HepG2 (cell line): ENCODE data around the gene NEK9. TPM values are rescaled to one million over a fixed set of nuclear protein-coding genes. Genes with fewer than 3 reads are reported as not detected.
A peak's percentile ranks its signal among the peaks of the same experiment; 100 is the strongest.

Source experiments
- AFF4 ChIP-seq: sonication (generic); formaldehyde crosslinking; IDR thresholded peaks from 2 replicates; pipeline ENCODE4 v1.4.0; 2020; ENCODE audit warnings: missing genetic modification reagents
- ARID4A ChIP-seq: sonication (generic); formaldehyde crosslinking; IDR thresholded peaks from 2 replicates; pipeline ENCODE4 v1.5.0; 2020; ENCODE audit warnings: mild to moderate bottlenecking, missing genetic modification reagents, borderline replicate concordance
- FLYWCH1 ChIP-seq: sonication (generic); formaldehyde crosslinking; IDR thresholded peaks from 2 replicates; pipeline ENCODE4 v1.8.1; 2023; ENCODE audit warnings: mild to moderate bottlenecking, missing genetic modification reagents
- FOXO4 ChIP-seq: sonication (generic); formaldehyde crosslinking; conservative IDR thresholded peaks from 2 replicates; pipeline ENCODE4 v1.8.1; 2023; ENCODE audit warnings: missing genetic modification reagents
- KLF11 ChIP-seq: IDR thresholded peaks from 2 replicates; pipeline ENCODE4 v1.6.1; 2016; ENCODE audit warnings: missing compliant biosample characterization
- KMT2B ChIP-seq: IDR thresholded peaks from 2 replicates; pipeline ENCODE4 v1.6.1; 2016; ENCODE audit warnings: missing genetic modification reagents, missing compliant biosample characterization
- MTF1 ChIP-seq: sonication (generic); formaldehyde crosslinking; IDR thresholded peaks from 2 replicates; pipeline ENCODE4 v1.5.0; 2020; ENCODE audit warnings: missing genetic modification reagents
- NR2F1 ChIP-seq, 2 experiments: fragments of 450-650 bp in 1 of 2; formaldehyde crosslinking in 1 of 2; IDR thresholded peaks; 2 replicates each; pipeline versions ENCODE4 v1.5.0 to v1.6.1; 2016 to 2020; ENCODE audit warnings: mild to moderate bottlenecking in 1 of 2, missing compliant biosample characterization in 1 of 2, missing genetic modification reagents in 1 of 2, moderate library complexity in 1 of 2
- POLR2AphosphoS5 ChIP-seq: IDR thresholded peaks from 2 replicates; pipeline ENCODE4 v1.6.1; 2012; ENCODE audit warnings: low read depth, low read length
- REL ChIP-seq: sonication (generic); formaldehyde crosslinking; conservative IDR thresholded peaks from 2 replicates; pipeline ENCODE4 v1.8.0; 2022; ENCODE audit warnings: mild to moderate bottlenecking, missing genetic modification reagents, moderate library complexity
- SOX6 ChIP-seq, 2 experiments: fragments of 450-650 bp in 1 of 2; sonication (generic) in 1 of 2; formaldehyde crosslinking in 1 of 2; IDR thresholded peaks; 2 replicates each; pipeline versions ENCODE4 v1.4.0 to v1.6.1; 2017 to 2020; ENCODE audit warnings: antibody characterized with exemption in 1 of 2, mild to moderate bottlenecking in 1 of 2, missing genetic modification reagents in 1 of 2
- ZNF160 ChIP-seq: sonication (generic); formaldehyde crosslinking; IDR thresholded peaks from 2 replicates; pipeline ENCODE4 v1.8.0; 2022; ENCODE audit warnings: mild to moderate bottlenecking, inconsistent platforms, missing genetic modification reagents
- ZNF263 ChIP-seq: sonication (generic); formaldehyde crosslinking; IDR thresholded peaks from 2 replicates; pipeline ENCODE4 v1.4.0; 2020; ENCODE audit warnings: missing genetic modification reagents
- ZNF576 ChIP-seq: sonication (generic); formaldehyde crosslinking; IDR thresholded peaks from 2 replicates; pipeline ENCODE4 v1.4.0; 2020; ENCODE audit warnings: mild to moderate bottlenecking, missing genetic modification reagents
- ZNF616 ChIP-seq: sonication (generic); formaldehyde crosslinking; IDR thresholded peaks from 2 replicates; pipeline ENCODE4 v1.5.0; 2020; ENCODE audit warnings: low read depth, mild to moderate bottlenecking, missing genetic modification reagents
- ZNF777 ChIP-seq: sonication (generic); formaldehyde crosslinking; IDR thresholded peaks from 2 replicates; pipeline ENCODE4 v1.4.0; 2020; ENCODE audit warnings: missing genetic modification reagents
- polyA plus RNA-seq, 8 experiments: library from polyadenylated mRNA; depleted of rRNA in 3 of 8; stranded (reverse) in 7 of 8; unstranded in 1 of 8; fragments of >200 nt; fragmentation: Illumina TruSeq in 4 of 8; extraction: Trizol in 4 of 8; gene quantifications; 2 replicates each; pipeline versions ENCODE4 v1.2.1 to v1.2.3, GENCODE V29; 2011 to 2016; ENCODE audit warnings: low read depth in 4 of 8, missing spikeins in 1 of 8, mixed read lengths in 1 of 8; ENCODE audit not compliant: insufficient read depth in 1 of 8
- total RNA-seq, 5 experiments: library from RNA; depleted of rRNA; stranded (reverse); fragments of >200 nt; fragmentation: Illumina TruSeq; extraction: Trizol; gene quantifications; 2 replicates each; pipeline ENCODE4 v1.2.3, GENCODE V29; 2016; ENCODE audit warnings: low read depth in 1 of 5
- TF ChIP-seq, protein P1 (sequence below): sonication (generic); formaldehyde crosslinking; IDR thresholded peaks from 2 replicates; pipeline ENCODE4 v1.5.1; 2020; ENCODE audit warnings: missing genetic modification reagents, mild to moderate bottlenecking, borderline replicate concordance

Gene NEK9
- total and polyA plus RNA-seq, 2 of the 13 experiments (the other 11 are each of a cell fraction or from before 2014, with no cell fraction given) = 16.5 to 27.3 TPM

GRCh38 chr14:75176142-75176820 is 49.4 kb upstream of the NEK9 start, which contains the start of gene TMED10 (continued):
- TF ChIP-seq AFF4 (CRISPR knock-in tag) (peak; percentile 52; the same call in 1 of the 2 replicates), FLYWCH1 (no peak), KMT2B (peak; percentile 85), ARID4A (peak; percentile 92), REL (CRISPR knock-in tag) (0 out of 2 replicates have a peak, but pooled peaks have one; percentile 33), FOXO4 (CRISPR knock-in tag) (no peak), SOX6 (IDR thresholded peaks at IDR 0.05) (no peak), SOX6 (CRISPR knock-in tag; IDR thresholded peaks at IDR 0.05) (peak; percentile 54), MTF1 (no peak), POLR2AphosphoS5 (peak; percentile 78), ZNF576 (CRISPR knock-in tag) (0 out of 2 replicates have a peak, but pooled peaks have one; percentile 85), KLF11 (peak; percentile 60; the same call in 1 of the 2 replicates), ZNF160 (CRISPR knock-in tag) (peak; percentile 77; the same call in 1 of the 2 replicates), ZNF263 (CRISPR knock-in tag) (peak; percentile 47), ZNF777 (CRISPR knock-in tag) (peak; percentile 72; the same call in 1 of the 2 replicates), ZNF616 (no peak), NR2F1 (CRISPR knock-in tag; IDR thresholded peaks at IDR 0.05) (peak in 1 of 2 experiments; percentile 97; a peak in 3 of 4 replicates)
- TF ChIP-seq, protein P1, sequence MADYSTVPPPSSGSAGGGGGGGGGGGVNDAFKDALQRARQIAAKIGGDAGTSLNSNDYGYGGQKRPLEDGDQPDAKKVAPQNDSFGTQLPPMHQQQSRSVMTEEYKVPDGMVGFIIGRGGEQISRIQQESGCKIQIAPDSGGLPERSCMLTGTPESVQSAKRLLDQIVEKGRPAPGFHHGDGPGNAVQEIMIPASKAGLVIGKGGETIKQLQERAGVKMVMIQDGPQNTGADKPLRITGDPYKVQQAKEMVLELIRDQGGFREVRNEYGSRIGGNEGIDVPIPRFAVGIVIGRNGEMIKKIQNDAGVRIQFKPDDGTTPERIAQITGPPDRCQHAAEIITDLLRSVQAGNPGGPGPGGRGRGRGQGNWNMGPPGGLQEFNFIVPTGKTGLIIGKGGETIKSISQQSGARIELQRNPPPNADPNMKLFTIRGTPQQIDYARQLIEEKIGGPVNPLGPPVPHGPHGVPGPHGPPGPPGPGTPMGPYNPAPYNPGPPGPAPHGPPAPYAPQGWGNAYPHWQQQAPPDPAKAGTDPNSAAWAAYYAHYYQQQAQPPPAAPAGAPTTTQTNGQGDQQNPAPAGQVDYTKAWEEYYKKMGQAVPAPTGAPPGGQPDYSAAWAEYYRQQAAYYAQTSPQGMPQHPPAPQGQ (CRISPR knock-in tag) = peak; percentile 30; the same call in 1 of the 2 replicates
